ENCODE measurements around the gene FKRP. TPM values are rescaled to one million over a fixed set of nuclear protein-coding genes. Genes with fewer than 3 reads are reported as not detected.

FKRP gene
- total and polyA plus RNA-seq, 9 donors = 10.7 to 24.4 (median 18.7) TPM

DNA sequence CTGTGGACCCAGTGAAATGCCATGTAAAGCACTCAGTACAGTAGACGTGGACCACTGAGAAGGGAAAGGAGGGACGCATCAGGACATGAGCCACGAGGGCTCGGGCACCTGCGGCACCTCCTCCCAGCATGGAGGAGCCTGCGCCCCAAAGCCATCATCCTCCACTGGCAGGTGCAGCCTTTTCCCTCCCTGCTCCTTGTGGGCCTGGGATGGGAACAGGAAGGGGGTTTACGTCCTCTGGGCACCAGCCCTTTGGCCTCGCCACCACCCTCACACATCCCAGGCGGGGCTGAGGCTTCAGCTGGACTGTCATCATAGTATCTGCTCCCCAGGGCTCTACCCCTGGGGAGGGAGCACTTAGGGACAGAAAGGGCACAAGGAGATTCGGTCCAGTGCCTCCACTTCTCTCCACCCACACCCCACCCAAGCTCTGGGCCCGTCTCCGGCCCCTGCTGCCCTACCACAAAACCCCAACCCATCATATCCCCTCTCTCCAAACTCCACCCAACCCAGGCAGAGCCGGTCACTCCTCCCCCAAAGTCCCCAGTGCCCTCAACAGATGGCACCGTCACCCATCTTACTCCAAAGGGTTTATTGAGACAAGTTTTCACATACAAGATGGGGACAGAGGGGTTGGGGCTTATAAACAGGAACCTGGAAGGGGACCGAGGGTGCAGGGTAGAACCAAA lies 26.8 kb upstream of the FKRP start:
- no peak for TF ChIP-seq EP300 (IDR thresholded peaks at IDR 0.05)
- TF ChIP-seq, protein P1, sequence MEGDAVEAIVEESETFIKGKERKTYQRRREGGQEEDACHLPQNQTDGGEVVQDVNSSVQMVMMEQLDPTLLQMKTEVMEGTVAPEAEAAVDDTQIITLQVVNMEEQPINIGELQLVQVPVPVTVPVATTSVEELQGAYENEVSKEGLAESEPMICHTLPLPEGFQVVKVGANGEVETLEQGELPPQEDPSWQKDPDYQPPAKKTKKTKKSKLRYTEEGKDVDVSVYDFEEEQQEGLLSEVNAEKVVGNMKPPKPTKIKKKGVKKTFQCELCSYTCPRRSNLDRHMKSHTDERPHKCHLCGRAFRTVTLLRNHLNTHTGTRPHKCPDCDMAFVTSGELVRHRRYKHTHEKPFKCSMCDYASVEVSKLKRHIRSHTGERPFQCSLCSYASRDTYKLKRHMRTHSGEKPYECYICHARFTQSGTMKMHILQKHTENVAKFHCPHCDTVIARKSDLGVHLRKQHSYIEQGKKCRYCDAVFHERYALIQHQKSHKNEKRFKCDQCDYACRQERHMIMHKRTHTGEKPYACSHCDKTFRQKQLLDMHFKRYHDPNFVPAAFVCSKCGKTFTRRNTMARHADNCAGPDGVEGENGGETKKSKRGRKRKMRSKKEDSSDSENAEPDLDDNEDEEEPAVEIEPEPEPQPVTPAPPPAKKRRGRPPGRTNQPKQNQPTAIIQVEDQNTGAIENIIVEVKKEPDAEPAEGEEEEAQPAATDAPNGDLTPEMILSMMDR (IDR thresholded peaks at IDR 0.05) = no peak
- no peak for TF ChIP-seq POLR2A (IDR thresholded peaks at IDR 0.05)
- no peak for DNase-seq
- Histone ChIP-seq H3K9me3 (no peaks in the 10 kb centered on the region), H3K4me3 (no peak overlapping the region), H3K36me3 (no peaks in the 10 kb centered on the region), H3K27ac (no peak overlapping the region), H3K4me1 (ENCODE audit: insufficient read depth) (peaks cover 5% of the 10 kb centered on the region), H3K27me3 (no peaks in the 10 kb centered on the region)
- intact Hi-C loops (cut with DNase I) = no loop called here
- WGBS, 3 donors = 84 to 86% (median 84%) methylated on average over 15 of the region's 15 CpGs

DNA sequence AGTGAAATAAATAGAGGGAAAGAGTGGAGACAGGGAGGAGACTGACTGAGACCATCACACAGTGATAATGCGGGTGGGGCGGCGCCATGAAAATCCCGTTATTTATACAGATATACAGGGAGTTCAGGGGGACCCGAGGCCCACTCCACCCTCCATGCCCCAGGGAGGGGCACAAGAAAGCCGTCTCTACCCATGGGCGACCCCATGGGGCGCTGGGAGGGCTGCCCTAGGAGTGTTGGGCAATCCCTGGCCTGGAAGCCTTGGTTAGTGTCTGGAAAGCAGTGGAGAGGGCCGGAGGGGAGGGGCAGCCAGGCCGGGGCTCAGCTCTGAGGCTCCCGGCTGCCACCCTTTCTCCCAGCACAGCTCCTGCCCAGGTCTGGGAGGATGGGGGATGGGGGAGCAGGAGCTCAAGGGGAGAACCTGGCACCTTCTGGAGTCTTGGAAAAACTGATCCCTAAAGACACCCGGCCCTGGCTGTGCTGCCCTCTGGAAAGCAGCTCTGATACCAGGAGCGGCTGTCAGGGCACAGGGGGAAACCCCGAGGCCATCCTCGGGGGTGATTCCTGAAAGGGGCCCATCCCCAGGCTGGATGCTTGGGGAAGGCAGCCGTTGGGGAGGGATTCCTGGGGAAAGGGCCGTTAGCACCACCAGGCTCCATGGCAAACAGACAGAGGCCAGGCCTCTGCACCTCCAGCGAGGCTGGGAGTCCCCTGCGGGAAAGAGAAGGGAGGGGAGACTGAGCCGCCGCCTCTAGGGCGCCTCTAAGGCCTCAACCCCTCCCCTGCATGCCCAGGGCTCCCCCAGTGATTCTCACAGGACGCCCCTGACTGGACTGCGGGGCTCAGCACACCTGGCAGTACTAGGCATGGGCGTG lies 26.0 kb upstream of the FKRP start:
- TF ChIP-seq, protein P1 (IDR thresholded peaks at IDR 0.05) = no peak
- no peak for TF ChIP-seq POLR2A (IDR thresholded peaks at IDR 0.05)
- no peak for TF ChIP-seq EP300 (IDR thresholded peaks at IDR 0.05)

GRCh38 chr19:46720503-46721239 lies 25.2 kb upstream of the FKRP start:
- intact Hi-C loops (cut with DNase I) = no loop called here
- TF ChIP-seq POLR2A (IDR thresholded peaks at IDR 0.05) = no peak
- TF ChIP-seq, protein P1 (IDR thresholded peaks at IDR 0.05) = no peak
- TF ChIP-seq EP300 (IDR thresholded peaks at IDR 0.05) = no peak
- no peak overlapping the region for H3K27ac ChIP-seq
- H3K36me3 ChIP-seq = no peaks in the 10 kb centered on the region
- WGBS, 3 donors = 82 to 88% (median 88%) methylated on average over 18 to 22 of the region's 22 CpGs
- H3K4me1 ChIP-seq (ENCODE audit: insufficient read depth) = peaks cover under 1% of the 10 kb centered on the region
- no peak for DNase-seq
- H3K27me3 ChIP-seq = no peaks in the 10 kb centered on the region
- H3K4me3 ChIP-seq = no peak overlapping the region
- no peaks in the 10 kb centered on the region for H3K9me3 ChIP-seq

More for the DNA sequence above, 26.0 kb upstream of the FKRP start:
- Histone ChIP-seq H3K9me3 (no peaks in the 10 kb centered on the region), H3K4me3 (no peak overlapping the region), H3K27me3 (no peaks in the 10 kb centered on the region), H3K36me3 (no peaks in the 10 kb centered on the region), H3K4me1 (ENCODE audit: insufficient read depth) (peaks cover 5% of the 10 kb centered on the region), H3K27ac (no peak overlapping the region)
- 65 to 75% (median 69%) methylated on average over 22 to 25 of the region's 25 CpGs for WGBS, 3 donors
- intact Hi-C loops (cut with DNase I) = no loop called here
- no peak for DNase-seq

- Histone ChIP-seq H3K4me1 (ENCODE audit: insufficient read depth) (no peaks in the 10 kb centered on the region), H3K9me3 (no peaks in the 10 kb centered on the region), H3K27me3 (no peaks in the 10 kb centered on the region), H3K4me3 (no peak overlapping the region), H3K27ac (no peak overlapping the region), H3K36me3 (no peaks in the 10 kb centered on the region)
- TF ChIP-seq POLR2A (IDR thresholded peaks at IDR 0.05) (no peak), EP300 (IDR thresholded peaks at IDR 0.05) (no peak)
- TF ChIP-seq, protein P1 (IDR thresholded peaks at IDR 0.05) = no peak
- 73 to 77% (median 75%) methylated on average over 16 of the region's 16 CpGs for WGBS, 3 donors
- DNase-seq = no peak
- intact Hi-C loops (cut with DNase I) = no loop called here
These were observed 24.4 kb upstream of the FKRP start for GRCh38 chr19:46721269-46722003.

Data from ovary (tissue), 9 donors.